Measurements from ENCODE around the gene MRPL48. TPM values are rescaled to one million over a fixed set of nuclear protein-coding genes. Genes with fewer than 3 reads are reported as not detected.
"Not testable (repeated sequence)": the region's sequence is repeated elsewhere in the genome, so short reads cannot be mapped to it uniquely, and the experiment has no call there.

MRPL48 gene
- polyA plus RNA-seq, 3 donors, result 18.0 to 42.7 (median 22.1) TPM

GRCh38 chr11:73875380-73875779 lies 87.7 kb downstream of the MRPL48 start:
- WGBS, 3 donors, result 89 to 96% (median 93%) methylated on average over 1 of the region's 1 CpG
- H3K27ac ChIP-seq (ENCODE audit: low read depth, low read length), result no peak overlapping the region

GRCh38 chr11:73875840-73876239 lies 88.2 kb downstream of the MRPL48 start:
- 27 to 45% (median 33%) methylated on average over 8 of the region's 8 CpGs for WGBS, 3 donors
- no peak overlapping the region for H3K27ac ChIP-seq (ENCODE audit: low read depth, low read length)

DNA sequence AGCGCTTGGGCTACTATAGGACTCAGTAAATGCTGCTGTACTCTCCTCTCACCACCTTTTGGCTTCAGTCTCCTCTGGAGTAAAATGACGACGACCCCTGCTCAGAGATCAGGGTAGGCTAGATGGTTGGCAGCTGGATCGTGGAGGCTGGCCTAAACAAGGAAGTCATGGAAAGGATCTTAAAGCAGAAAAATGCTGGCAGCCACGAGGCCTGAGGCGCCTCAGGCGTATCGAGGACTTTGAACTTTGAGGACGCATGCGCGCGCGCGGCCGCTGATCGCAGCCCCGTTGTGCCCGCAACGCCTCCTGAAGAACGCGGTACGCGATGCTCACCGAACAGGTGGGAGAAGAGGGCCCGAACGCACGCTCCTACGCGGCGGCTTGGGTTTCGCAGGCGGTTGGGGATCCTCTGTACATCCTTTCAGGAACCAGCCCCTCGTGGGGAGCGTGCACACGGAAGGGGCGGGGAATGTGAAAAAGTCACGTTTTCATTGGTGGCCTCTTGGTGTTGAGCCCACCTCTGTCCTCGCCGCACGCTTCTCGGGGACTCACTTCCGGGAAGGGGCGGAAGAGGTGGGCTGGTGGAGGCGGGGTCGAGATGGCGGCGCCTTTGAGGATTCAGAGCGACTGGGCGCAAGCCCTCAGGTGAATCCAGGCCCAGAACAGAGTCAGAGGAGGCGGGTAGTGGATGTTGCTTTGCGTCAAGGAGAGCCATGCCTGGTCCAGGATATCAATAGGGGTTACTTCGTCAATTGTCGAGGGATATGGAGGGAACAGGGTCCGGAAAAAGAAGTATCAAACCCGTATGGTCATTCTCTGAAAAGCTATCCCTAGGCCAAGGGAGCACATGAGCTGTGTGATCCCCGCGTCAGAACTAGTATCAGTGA lies 89.0 kb downstream of the MRPL48 start, which contains the start of the genes COA4 and PAAF1:
Gene COA4, minus strand, starts transcription at position 423 of the 887 bp plus-strand sequence. CDS start 3,468 bp downstream, outside the sequence.
Gene PAAF1, plus strand, starts transcription at position 576 of the 887 bp plus-strand sequence. Its CDS starts 23 bp downstream, at position 599.
- peak within 1 kb of the TSS; percentile 28 for H3K27ac ChIP-seq (ENCODE audit: low read depth, low read length)
- whole genome bisulfite sequencing, 3 donors, result 0 to 1% (median 1%) methylated on average over 52 to 57 of the region's 57 CpGs

GRCh38 chr11:73878771-73879170 lies 91.1 kb downstream of the MRPL48 start:
- WGBS, 3 donors, result 76 to 86% (median 80%) methylated on average over 1 of the region's 1 CpG
- no peak overlapping the region for H3K27ac ChIP-seq (ENCODE audit: low read depth, low read length)

DNA sequence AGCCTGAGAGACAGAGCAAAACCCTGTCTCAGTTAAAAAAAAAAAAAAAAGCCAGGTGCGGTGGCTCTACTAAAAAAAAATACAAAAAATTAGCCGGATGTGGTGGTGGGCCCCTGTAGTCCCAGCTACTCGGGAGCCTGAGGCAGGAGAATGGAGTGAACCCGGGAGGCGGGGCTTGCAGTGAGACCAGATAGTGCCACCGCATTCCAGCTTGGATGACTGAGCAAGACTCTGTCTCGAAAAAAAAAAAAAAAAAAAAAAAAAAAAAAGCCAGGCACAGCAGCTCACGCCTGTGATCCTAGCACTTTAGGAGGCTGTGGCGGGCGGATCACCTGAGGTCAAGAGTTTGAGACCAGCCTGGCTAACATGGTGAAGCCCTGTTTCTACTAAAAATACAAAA lies 92.8 kb downstream of the MRPL48 start:
- WGBS, 3 donors, result 88 to 92% (median 91%) methylated on average over 8 to 10 of the region's 10 CpGs

GRCh38 chr11:73883856-73884255 lies 96.2 kb downstream of the MRPL48 start:
- H3K27ac ChIP-seq (ENCODE audit: low read depth, low read length), result no peak overlapping the region
- 83 to 96% (median 92%) methylated on average over 2 of the region's 2 CpGs for WGBS, 3 donors

More for the DNA sequence above, 92.8 kb downstream of the MRPL48 start:
- not testable (repeated sequence) for H3K27ac ChIP-seq (ENCODE audit: low read depth, low read length)

DNA sequence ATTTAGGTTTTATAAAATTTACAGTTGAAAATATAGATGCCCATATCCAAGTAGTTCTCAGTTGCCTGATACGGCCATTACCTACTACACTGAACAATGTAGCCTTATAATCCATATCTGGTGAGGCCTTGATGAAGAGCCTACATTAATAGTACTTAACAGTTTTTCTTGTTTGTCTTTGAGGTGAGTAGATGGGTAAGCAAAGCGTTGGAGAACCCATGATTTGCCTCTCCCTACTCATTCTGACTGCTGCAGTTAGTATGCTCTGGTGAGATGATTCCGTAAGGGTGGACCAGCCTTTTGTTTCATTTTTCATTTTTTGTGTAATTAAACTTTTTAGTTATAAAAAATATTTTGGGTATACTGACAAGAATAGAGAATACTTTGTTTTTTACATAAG lies 100.6 kb downstream of the MRPL48 start:
- no peak overlapping the region for H3K27ac ChIP-seq (ENCODE audit: low read depth, low read length)
- WGBS, 3 donors, result 94 to 97% (median 95%) methylated on average over 3 of the region's 3 CpGs

GRCh38 chr11:73889019-73889418 lies 101.3 kb downstream of the MRPL48 start:
- 20 to 78% (median 75%) methylated on average over 1 of the region's 1 CpG for WGBS, 3 donors
- no peak overlapping the region for H3K27ac ChIP-seq (ENCODE audit: low read depth, low read length)

- no peak overlapping the region for H3K27ac ChIP-seq (ENCODE audit: low read depth, low read length)
- 90 to 95% (median 92%) methylated on average over 1 of the region's 1 CpG for WGBS, 3 donors
Measured at GRCh38 chr11:73889536-73889935, 101.9 kb downstream of the MRPL48 start.

DNA sequence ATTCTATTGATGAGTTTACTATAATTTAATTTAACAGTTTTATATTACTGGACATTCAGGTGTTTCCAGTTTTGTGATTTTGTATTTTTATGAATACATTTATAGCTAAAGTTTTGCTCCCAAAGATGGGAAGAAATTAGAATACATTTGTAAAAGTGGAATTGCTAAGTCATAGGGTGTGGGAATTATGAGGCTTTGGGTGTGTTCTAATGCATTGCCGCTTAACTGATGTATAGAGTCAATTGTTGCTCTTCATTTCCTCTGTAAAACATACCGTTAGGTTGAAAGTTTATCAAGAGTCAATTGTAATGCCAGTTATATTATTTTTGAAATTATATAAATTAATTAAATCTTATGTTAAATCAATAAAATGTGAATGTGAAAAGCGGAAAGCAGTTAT lies 105.4 kb downstream of the MRPL48 start:
- no peak overlapping the region for H3K27ac ChIP-seq (ENCODE audit: low read depth, low read length)
- WGBS, 3 donors, result 95 to 98% (median 97%) methylated on average over 3 of the region's 3 CpGs

GRCh38 chr11:73894725-73895335 lies 107.2 kb downstream of the MRPL48 start:
- no peak overlapping the region for H3K27ac ChIP-seq (ENCODE audit: low read depth, low read length)
- WGBS, 3 donors, result 93 to 97% (median 97%) methylated on average over 5 of the region's 5 CpGs

DNA sequence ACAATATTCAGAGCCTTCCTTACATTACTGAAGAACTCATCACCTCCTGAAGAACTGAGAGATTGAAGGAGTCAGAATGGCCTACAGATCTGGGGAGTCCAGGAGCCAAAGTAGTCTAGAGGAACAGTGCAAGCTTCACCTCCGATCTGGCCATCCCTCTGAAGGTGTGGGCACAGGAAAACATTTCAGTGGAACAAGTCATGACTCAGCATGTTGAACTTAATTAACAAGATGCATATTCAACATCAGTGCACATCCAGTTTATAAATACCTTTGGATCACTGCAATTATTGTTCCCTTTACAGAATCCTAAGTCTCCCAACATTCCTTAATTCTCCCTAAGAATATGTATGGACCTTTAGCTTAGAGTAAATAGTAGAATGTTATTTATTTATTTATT lies 114.6 kb downstream of the MRPL48 start:
- 87 to 93% (median 87%) methylated on average over 1 of the region's 1 CpG for WGBS, 3 donors
- H3K27ac ChIP-seq (ENCODE audit: low read depth, low read length), result no peak overlapping the region

GRCh38 chr11:73907191-73907590 lies 119.5 kb downstream of the MRPL48 start:
- no peak overlapping the region for H3K27ac ChIP-seq (ENCODE audit: low read depth, low read length)
- WGBS, 3 donors, result 66 to 85% (median 81%) methylated on average over 4 of the region's 4 CpGs

DNA sequence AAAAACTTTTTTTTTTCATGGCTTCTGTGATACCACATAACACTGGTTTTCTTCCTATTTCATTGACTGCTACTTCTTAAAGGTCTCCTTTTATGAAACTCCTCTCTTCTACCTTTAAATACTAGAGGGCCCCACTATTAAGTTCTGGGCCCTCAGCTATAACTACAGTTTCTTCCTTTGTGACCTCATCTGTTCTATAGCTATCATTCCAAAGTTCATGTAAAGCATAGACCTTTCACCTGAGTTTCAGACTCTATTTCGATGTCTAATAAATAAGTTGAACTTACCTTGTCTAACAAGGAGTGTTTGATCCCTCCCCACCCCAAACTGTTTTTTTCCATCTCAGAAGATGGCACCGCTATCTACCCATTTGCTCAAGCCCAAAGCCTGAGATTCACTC lies 124.4 kb downstream of the MRPL48 start:
- WGBS, 3 donors, result 94 to 98% (median 95%) methylated on average over 2 of the region's 2 CpGs
- H3K27ac ChIP-seq (ENCODE audit: low read depth, low read length), result no peak overlapping the region

- no peak overlapping the region for H3K27ac ChIP-seq (ENCODE audit: low read depth, low read length)
Measured at GRCh38 chr11:73913472-73913871, 125.8 kb downstream of the MRPL48 start.

GRCh38 chr11:73914284-73914683 lies 126.6 kb downstream of the MRPL48 start:
- WGBS, 3 donors, result 41 to 86% (median 84%) methylated on average over 4 of the region's 4 CpGs

More at GRCh38 chr11:73914284-73914683, 126.6 kb downstream of the MRPL48 start:
- no peak overlapping the region for H3K27ac ChIP-seq (ENCODE audit: low read depth, low read length)

Data from adipose tissue (tissue), 3 donors.